GM19099 (cell line): ENCODE data around the gene PCNP.

Experiments used
- POLR2A ChIP-seq: IDR thresholded peaks from 3 replicates; pipeline ENCODE4 v1.6.1; 2011; ENCODE audit warnings: low read depth; ENCODE audit not compliant: insufficient read length; ENCODE audit errors: extremely low read depth

The PCNP gene

DNA sequence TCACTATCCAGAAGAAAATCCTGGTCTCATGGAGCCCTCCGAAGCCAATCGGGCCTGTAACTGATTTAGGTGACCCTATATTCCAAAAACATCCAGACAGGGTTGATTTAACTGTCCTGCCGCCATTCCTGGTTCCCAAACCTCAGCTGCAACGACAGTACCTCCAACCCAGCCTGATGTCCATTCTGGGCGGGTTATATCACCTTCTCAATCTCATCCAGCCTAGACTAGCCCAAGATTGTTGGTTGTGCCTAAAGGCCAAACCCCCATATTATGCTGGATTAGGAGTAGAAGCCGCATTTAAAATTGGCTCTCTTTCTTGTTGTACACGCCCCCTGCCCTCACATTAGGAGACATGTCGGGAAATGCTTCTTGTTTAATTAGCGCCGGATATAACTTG lies 66.3 kb downstream of the PCNP start:
- TF ChIP-seq POLR2A: no peak

DNA sequence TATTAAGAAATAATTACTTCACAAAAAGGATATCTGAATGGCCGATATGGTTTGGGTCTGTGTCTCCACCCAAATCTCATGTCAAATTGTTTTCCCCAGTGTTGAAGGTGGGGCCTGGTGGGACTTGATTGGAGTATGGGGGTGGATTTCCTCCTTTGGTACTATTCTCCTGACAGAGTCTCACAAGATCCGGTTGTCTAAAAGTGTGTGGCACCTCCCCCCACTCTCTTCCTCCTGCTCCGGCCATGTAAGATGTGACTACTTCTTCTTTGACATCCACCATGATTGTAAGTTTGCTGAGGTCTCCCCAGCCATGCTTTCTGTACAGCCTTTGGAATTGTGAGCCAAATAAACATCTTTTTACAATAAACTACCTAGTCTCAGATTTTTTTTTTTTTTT lies 68.5 kb downstream of the PCNP start:
- TF ChIP-seq POLR2A: no peak

DNA sequence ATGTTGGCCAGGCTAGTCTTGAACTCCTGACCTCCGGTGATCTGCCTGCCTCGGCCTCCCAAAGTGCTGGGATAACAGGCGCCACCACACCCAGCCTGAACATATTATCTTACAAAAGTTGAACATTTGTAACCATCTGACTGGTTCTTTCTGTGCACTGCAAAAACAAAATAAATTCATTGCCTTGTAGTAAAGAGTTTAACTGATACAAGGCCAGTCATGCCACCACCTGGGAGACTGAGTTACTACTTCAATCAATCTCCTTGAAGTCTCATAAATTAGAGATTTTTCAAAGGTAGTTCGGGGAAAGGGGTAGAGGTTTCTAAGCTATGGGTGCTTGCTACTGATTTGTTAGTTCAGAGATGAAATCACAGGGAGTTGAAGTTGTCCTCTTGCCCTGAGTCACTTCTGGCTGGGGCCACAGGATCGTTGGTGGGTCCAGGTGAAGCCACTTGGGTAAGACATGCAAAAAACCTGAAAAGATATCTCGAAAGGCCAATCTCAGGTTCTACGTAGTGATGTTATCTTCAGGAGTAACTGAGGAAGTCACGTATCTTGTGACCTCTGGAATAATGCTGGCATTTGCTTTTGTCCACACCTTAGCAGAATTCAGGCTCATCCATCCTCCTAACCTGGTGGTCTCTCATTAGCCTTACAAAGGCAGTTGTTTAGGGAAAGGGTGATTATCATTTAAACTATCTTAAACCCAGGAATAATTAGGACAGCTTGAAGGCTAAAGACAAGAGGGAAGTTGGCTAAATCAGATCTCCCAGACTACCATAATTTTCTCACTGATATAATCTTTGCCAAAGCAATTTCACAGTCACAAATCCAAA lies 69.2 kb downstream of the PCNP start:
- no peak for TF ChIP-seq POLR2A
